Liver (tissue), 9 donors: ENCODE data around the gene ANAPC4. TPM values are rescaled to one million over a fixed set of nuclear protein-coding genes. Genes with fewer than 3 reads are reported as not detected.

ENCODE experiments used
- DNase-seq: peaks from one replicate; pipeline ENCODE4 v3.0.0-alpha.2; 2017; ENCODE audit warnings: low spot score
- H3K27ac ChIP-seq, 2 donors: one replicate each; pipeline ENCODE4 v1.7.0; 2013; ENCODE audit warnings: inconsistent platforms in 2 of 2, low read length in 2 of 2, control low read depth in 1 of 2, low read depth in 1 of 2, mild to moderate bottlenecking in 1 of 2
- H3K27me3 ChIP-seq, 4 donors: one replicate each; pipeline versions ENCODE4 v1.6.1 to v1.7.0; 2013; ENCODE audit warnings: low read length in 3 of 4, inconsistent platforms in 1 of 4, mild to moderate bottlenecking in 1 of 4, moderate library complexity in 1 of 4; ENCODE audit not compliant: control insufficient read depth in 4 of 4, insufficient read depth in 4 of 4
- H3K36me3 ChIP-seq, 4 donors: one replicate each; pipeline versions ENCODE4 v1.6.1 to v1.7.0; 2013; ENCODE audit warnings: low read length in 3 of 4, mild to moderate bottlenecking in 3 of 4, low read depth in 1 of 4, moderate library complexity in 1 of 4; ENCODE audit not compliant: control insufficient read depth in 4 of 4, insufficient read depth in 3 of 4
- H3K4me1 ChIP-seq, 4 donors: one replicate each; pipeline versions ENCODE4 v1.6.1 to v1.7.0; 2013; ENCODE audit warnings: low read length in 3 of 4, mild to moderate bottlenecking in 3 of 4, moderate library complexity in 1 of 4; ENCODE audit not compliant: control insufficient read depth in 4 of 4, insufficient read depth in 4 of 4
- H3K4me3 ChIP-seq, 3 donors: one replicate each; pipeline versions ENCODE4 v1.6.1 to v1.7.0; 2013; ENCODE audit warnings: low read length in 3 of 3, control low read depth in 1 of 3, low read depth in 1 of 3, mild to moderate bottlenecking in 1 of 3
- H3K9ac ChIP-seq, 2 donors: one replicate each; pipeline ENCODE4 v1.7.0; 2013; ENCODE audit warnings: low read length in 2 of 2, mild to moderate bottlenecking in 2 of 2, moderate library complexity in 2 of 2, control low read depth in 1 of 2, low read depth in 1 of 2
- H3K9me3 ChIP-seq, 4 donors: one replicate each; pipeline versions ENCODE4 v1.6.1 to v1.7.0; 2013; ENCODE audit warnings: low read length in 3 of 4; ENCODE audit not compliant: control insufficient read depth in 4 of 4
- ATF3 ChIP-seq: IDR thresholded peaks from 2 replicates; pipeline ENCODE4 v1.6.1; 2016; ENCODE audit warnings: antibody characterized with exemption
- CTCF ChIP-seq: fragments of 150-350 bp; IDR thresholded peaks from 2 replicates; pipeline ENCODE4 v1.5.1; 2017; ENCODE audit warnings: improper control_type of control experiment, low read depth, low read length; ENCODE audit not compliant: missing input control
- FOXA1 ChIP-seq: IDR thresholded peaks from 2 replicates; pipeline ENCODE4 v1.6.1; 2016; ENCODE audit warnings: antibody characterized with exemption
- FOXA2 ChIP-seq: IDR thresholded peaks from 2 replicates; pipeline ENCODE4 v1.6.1; 2016; ENCODE audit warnings: antibody characterized with exemption
- HNF4A ChIP-seq, 2 donors: conservative IDR thresholded peaks; 2 replicates each; pipeline ENCODE4 v1.6.1; 2016; ENCODE audit warnings: antibody characterized with exemption in 2 of 2, mild to moderate bottlenecking in 2 of 2
- HNF4G ChIP-seq: IDR thresholded peaks from 2 replicates; pipeline ENCODE4 v1.6.1; 2016; ENCODE audit warnings: antibody characterized with exemption
- MAX ChIP-seq: IDR thresholded peaks from 2 replicates; pipeline ENCODE4 v1.6.1; 2016; ENCODE audit warnings: antibody characterized with exemption
- NR2F2 ChIP-seq: IDR thresholded peaks from 2 replicates; pipeline ENCODE4 v1.6.1; 2016; ENCODE audit warnings: antibody characterized with exemption
- RAD21 ChIP-seq, 2 donors: IDR thresholded peaks; 2 replicates each; pipeline ENCODE4 v1.6.1; 2016; ENCODE audit warnings: antibody characterized with exemption in 2 of 2, mild to moderate bottlenecking in 2 of 2
- REST ChIP-seq: IDR thresholded peaks from 2 replicates; pipeline ENCODE4 v1.6.1; 2016; ENCODE audit warnings: antibody characterized with exemption, mild to moderate bottlenecking
- RXRA ChIP-seq, 2 donors: IDR thresholded peaks; 2 replicates each; pipeline ENCODE4 v1.6.1; 2017 to 2018; ENCODE audit warnings: antibody characterized with exemption in 2 of 2, mild to moderate bottlenecking in 1 of 2
- SP1 ChIP-seq: IDR thresholded peaks from 2 replicates; pipeline ENCODE4 v1.6.1; 2018; ENCODE audit warnings: antibody characterized with exemption, mild to moderate bottlenecking
- TAF1 ChIP-seq: conservative IDR thresholded peaks from 2 replicates; pipeline ENCODE4 v1.6.1; 2016; ENCODE audit warnings: antibody characterized with exemption, mild to moderate bottlenecking
- YY1 ChIP-seq: IDR thresholded peaks from 2 replicates; pipeline ENCODE4 v1.6.1; 2016; ENCODE audit warnings: antibody characterized with exemption, mild to moderate bottlenecking
- WGBS: extraction: QIAGEN DNeasy Blood & Tissue Kit; methylation state at CpG from one replicate; pipeline ENCODE4 v1.1.7; 2013; 5-methylcytosine and 5-hydroxymethylcytosine counted together
- polyA plus RNA-seq, 2 donors: library from polyadenylated mRNA; stranded (reverse) in 1 of 2; unstranded in 1 of 2; fragments of 200-250 nt in 1 of 2; fragments of >200 nt in 1 of 2; fragmentation: Nextera tagmentation in 1 of 2; extraction: Ambion mirVana in 1 of 2; gene quantifications; one replicate each; pipeline versions ENCODE4 v1.2.1 to v1.2.3, GENCODE V29; 2013 to 2015
- total RNA-seq, 2 donors: library from RNA; depleted of rRNA; stranded (reverse); fragments of >200 nt; gene quantifications; one replicate each; pipeline ENCODE4 v1.2.3, GENCODE V29; 2014
- donor health status: healthy.
- donor health status: healthy.
- donor health status: healthy.
- donor health status: healthy.
- donor health status: healthy.

ANAPC4 gene
- total and polyA plus RNA-seq, 4 donors, result 5.7 to 17.3 (median 11.0) TPM

GRCh38 chr4:25466966-25467697, 90.1 kb downstream of the ANAPC4 start:
- H3K27ac ChIP-seq, result no peak overlapping the region
- H3K9ac ChIP-seq, result no peak overlapping the region
- H3K4me1 ChIP-seq, result no peaks in the 10 kb centered on the region
- 82% methylated on average over 11 of the region's 11 CpGs for WGBS
- no peaks in the 10 kb centered on the region for H3K9me3 ChIP-seq
- H3K36me3 ChIP-seq, result no peaks in the 10 kb centered on the region
- DNase-seq, result no peak
- H3K27me3 ChIP-seq, result no peaks in the 10 kb centered on the region
- TF ChIP-seq RXRA (IDR thresholded peaks at IDR 0.05) (no peak), MAX (no peak), CTCF (no peak), RAD21 (IDR thresholded peaks at IDR 0.05) (no peak), REST (no peak), FOXA1 (no peak), HNF4A (conservative IDR thresholded peaks at IDR 0.05) (no peak), FOXA2 (no peak), TAF1 (no peak), NR2F2 (no peak), YY1 (no peak), ATF3 (no peak)
- H3K4me3 ChIP-seq, result no peak overlapping the region

- WGBS, result 93% methylated on average over 5 of the region's 5 CpGs
- no peak overlapping the region for H3K27ac ChIP-seq
- no peaks in the 10 kb centered on the region for H3K27me3 ChIP-seq
- no peaks in the 10 kb centered on the region for H3K9me3 ChIP-seq
- no peak for DNase-seq
- H3K9ac ChIP-seq, result no peak overlapping the region
- no peak overlapping the region for H3K4me3 ChIP-seq
- no peaks in the 10 kb centered on the region for H3K4me1 ChIP-seq
- TF ChIP-seq SP1, result no peak
- TF ChIP-seq ATF3, result no peak
- no peak for TF ChIP-seq HNF4G
- TF ChIP-seq FOXA2, result no peak
- no peaks in the 10 kb centered on the region for H3K36me3 ChIP-seq
Observed at GRCh38 chr4:25467843-25468242, 90.8 kb downstream of the ANAPC4 start.

Other genes starting within 250 kb of the ANAPC4 start
- 10 to 100 TPM; 14.9 to 31.7 TPM for gene SEPSECS, start 216.8 kb upstream of the ANAPC4 start, total RNA-seq
- 10 to 100 TPM; 10.3 to 11.5 TPM for gene SEPSECS, start 216.8 kb upstream of the ANAPC4 start, polyA plus RNA-seq
- gene PI4K2B, start 143.2 kb upstream of the ANAPC4 start, total RNA-seq, result 10 to 100 TPM; 20.6 to 34.7 TPM
- 10 to 100 TPM; 12.3 to 18.2 TPM for gene PI4K2B, start 143.2 kb upstream of the ANAPC4 start, polyA plus RNA-seq
- 1 to 10 TPM; 6.7 to 7.4 TPM for gene ZCCHC4, start 64.5 kb upstream of the ANAPC4 start, total RNA-seq
- 1 to 10 TPM; 2.1 to 2.4 TPM for gene ZCCHC4, start 64.5 kb upstream of the ANAPC4 start, polyA plus RNA-seq